ENCODE measurements around the gene UBFD1. TPM values are rescaled to one million over a fixed set of nuclear protein-coding genes. Genes with fewer than 3 reads are reported as not detected.
A peak's percentile ranks its signal among the peaks of the same experiment; 100 is the strongest.
"Not testable (repeated sequence)": the region's sequence is repeated elsewhere in the genome, so short reads cannot be mapped to it uniquely, and the experiment has no call there.

UBFD1 gene
- total RNA-seq, 1 experiment from 2014 or later = 84.2 TPM

DNA sequence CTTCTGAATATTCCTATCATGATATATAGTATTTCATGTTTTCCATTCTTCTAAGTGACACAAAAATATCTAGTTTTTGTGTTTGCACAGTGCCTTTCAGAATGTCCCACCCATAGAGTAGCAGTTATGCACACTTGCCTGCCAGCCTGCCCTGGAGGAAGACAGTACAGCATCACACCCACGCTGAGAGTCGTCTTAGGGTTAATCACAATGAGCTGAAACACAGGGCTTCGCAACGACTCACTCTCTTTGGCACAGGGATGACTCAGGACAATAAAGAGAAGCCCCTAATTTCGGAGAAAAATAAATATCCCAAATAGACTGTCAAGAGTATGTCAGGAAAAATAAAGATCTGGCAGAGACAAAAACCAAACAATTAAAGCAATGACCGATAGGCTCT lies 50.2 kb downstream of the UBFD1 start:
- DNase-seq (ENCODE audit: low read depth) = peak; percentile 37

DNA sequence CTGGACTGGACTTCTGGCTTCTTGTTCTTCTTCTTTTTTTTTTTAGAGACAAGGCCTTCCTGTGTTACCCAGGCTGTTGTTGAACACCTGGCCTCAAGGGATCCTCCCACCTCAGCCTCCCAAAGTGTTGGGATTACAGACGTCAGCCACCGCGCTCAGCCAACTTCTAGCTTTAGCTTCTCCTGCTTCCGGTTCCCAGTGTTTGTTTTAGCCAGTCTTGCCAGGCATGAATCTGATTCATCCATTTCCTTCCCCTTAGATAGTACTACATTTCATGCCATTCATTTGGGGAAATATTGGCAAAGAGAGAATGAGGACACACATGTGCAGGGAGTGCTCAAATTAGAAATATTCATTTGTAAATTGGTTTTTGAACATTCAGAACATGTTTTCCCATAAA lies 50.7 kb downstream of the UBFD1 start:
- peak; percentile 79 for DNase-seq (ENCODE audit: low read depth)

GRCh38 chr16:23609929-23610328 lies 52.4 kb downstream of the UBFD1 start:
- no peak for DNase-seq (ENCODE audit: low read depth)

GRCh38 chr16:23610905-23611304 lies 53.4 kb downstream of the UBFD1 start:
- DNase-seq (ENCODE audit: low read depth) = not testable (repeated sequence)

- no peak for DNase-seq (ENCODE audit: low read depth)
Measured at GRCh38 chr16:23611936-23612335, 54.4 kb downstream of the UBFD1 start.

- no peak for DNase-seq (ENCODE audit: low read depth)
Measured at GRCh38 chr16:23615805-23616204, 58.3 kb downstream of the UBFD1 start.

Other genes starting within 250 kb of the UBFD1 start
- 10.5 and 13.6 TPM in 2 replicates for gene COG7, start 104.5 kb upstream of the UBFD1 start, total RNA-seq (2014; rRNA removed; shearing (Covaris generic))
- 10.0 and 15.3 TPM in 2 replicates for gene GGA2, start 47.2 kb upstream of the UBFD1 start, total RNA-seq (2014; rRNA removed; shearing (Covaris generic))
- 51.3 and 60.9 TPM in 2 replicates for gene EARS2, start 377 bp upstream of the UBFD1 start, total RNA-seq (2014; rRNA removed; shearing (Covaris generic))
- 175 and 208 TPM in 2 replicates for gene NDUFAB1, start 38.6 kb downstream of the UBFD1 start, total RNA-seq (2014; rRNA removed; shearing (Covaris generic))
- 12.9 and 13.5 TPM in 2 replicates for gene PALB2, start 83.6 kb downstream of the UBFD1 start, total RNA-seq (2014; rRNA removed; shearing (Covaris generic))
- gene DCTN5, start 83.7 kb downstream of the UBFD1 start, total RNA-seq (2014; rRNA removed; shearing (Covaris generic)) = 23.9 and 46.1 TPM in 2 replicates
- gene PLK1, start 121.2 kb downstream of the UBFD1 start, total RNA-seq (2014; rRNA removed; shearing (Covaris generic)) = 62.4 and 63.8 TPM in 2 replicates
- 0.11 TPM in 1 of 2 replicates, not detected in the other for gene ERN2, start 155.5 kb downstream of the UBFD1 start, total RNA-seq (2014; rRNA removed; shearing (Covaris generic))
- not detected in 2 replicates for gene CHP2, start 197.3 kb downstream of the UBFD1 start, total RNA-seq (2014; rRNA removed; shearing (Covaris generic))

Data from Daoy (cell line).